Endothelial cell (in vitro differentiated cells): ENCODE data around the gene TREML1. TPM values are rescaled to one million over a fixed set of nuclear protein-coding genes. Genes with fewer than 3 reads are reported as not detected.
A peak's percentile ranks its signal among the peaks of the same experiment; 100 is the strongest.

Experiments used
- DNase-seq: peaks from one replicate; pipeline ENCODE4 v3.0.0; 2021; ENCODE audit warnings: low spot score
- H3K27ac Mint-ChIP-seq: one replicate; pipeline ENCODE4 v1.8.0; 2021; ENCODE audit warnings: mixed read lengths, inconsistent platforms; ENCODE audit not compliant: unreplicated experiment
- H3K27me3 Mint-ChIP-seq: one replicate; pipeline ENCODE4 v1.8.0; 2021; ENCODE audit warnings: mild to moderate bottlenecking, moderate library complexity, mixed read lengths, inconsistent platforms; ENCODE audit not compliant: unreplicated experiment
- H3K36me3 Mint-ChIP-seq: one replicate; pipeline ENCODE4 v1.8.0; 2021; ENCODE audit warnings: mild to moderate bottlenecking, low read depth, mixed read lengths, inconsistent platforms; ENCODE audit not compliant: unreplicated experiment
- H3K4me1 Mint-ChIP-seq: one replicate; pipeline ENCODE4 v1.8.0; 2021; ENCODE audit warnings: mild to moderate bottlenecking, mixed read lengths, inconsistent platforms; ENCODE audit not compliant: unreplicated experiment
- H3K4me3 Mint-ChIP-seq: one replicate; pipeline ENCODE4 v1.8.0; 2021; ENCODE audit warnings: mild to moderate bottlenecking, mixed read lengths, inconsistent platforms; ENCODE audit not compliant: unreplicated experiment
- H3K9me3 Mint-ChIP-seq: one replicate; pipeline ENCODE4 v1.8.0; 2021; ENCODE audit warnings: mixed read lengths, inconsistent platforms; ENCODE audit not compliant: unreplicated experiment
- total RNA-seq: library from RNA; stranded (reverse); fragmentation: NEBNext Ultra II Directional; extraction: Animal tissue kit (Norgen Biotek cat#: 25700); gene quantifications from one replicate; pipeline ENCODE4 v1.2.1, GENCODE V29; 2021; ENCODE audit not compliant: unreplicated experiment
- TF ChIP-seq, protein P1 (sequence below): fragments of 200-600 bp; sonication (generic); IDR thresholded peaks from one replicate; pipeline ENCODE4 v1.5.0; 2021; ENCODE audit warnings: antibody characterized with exemption; ENCODE audit not compliant: unreplicated experiment

TREML1 gene
- total RNA-seq, 1 donor from 2014 or later, result 2.3 TPM

- DNase-seq, result peak; percentile 22
- H3K4me3 Mint-ChIP-seq, result no peak overlapping the region
These were observed 31.9 kb upstream of the TREML1 start for GRCh38 chr6:41186031-41186562.

GRCh38 chr6:41184761-41185160, 30.6 kb upstream of the TREML1 start:
- no peak overlapping the region for H3K4me3 Mint-ChIP-seq
- no peaks in the 10 kb centered on the region for H3K36me3 Mint-ChIP-seq
- H3K4me1 Mint-ChIP-seq, result peaks cover 13% of the 10 kb centered on the region
- no peaks in the 10 kb centered on the region for H3K9me3 Mint-ChIP-seq
- TF ChIP-seq, protein P1, sequence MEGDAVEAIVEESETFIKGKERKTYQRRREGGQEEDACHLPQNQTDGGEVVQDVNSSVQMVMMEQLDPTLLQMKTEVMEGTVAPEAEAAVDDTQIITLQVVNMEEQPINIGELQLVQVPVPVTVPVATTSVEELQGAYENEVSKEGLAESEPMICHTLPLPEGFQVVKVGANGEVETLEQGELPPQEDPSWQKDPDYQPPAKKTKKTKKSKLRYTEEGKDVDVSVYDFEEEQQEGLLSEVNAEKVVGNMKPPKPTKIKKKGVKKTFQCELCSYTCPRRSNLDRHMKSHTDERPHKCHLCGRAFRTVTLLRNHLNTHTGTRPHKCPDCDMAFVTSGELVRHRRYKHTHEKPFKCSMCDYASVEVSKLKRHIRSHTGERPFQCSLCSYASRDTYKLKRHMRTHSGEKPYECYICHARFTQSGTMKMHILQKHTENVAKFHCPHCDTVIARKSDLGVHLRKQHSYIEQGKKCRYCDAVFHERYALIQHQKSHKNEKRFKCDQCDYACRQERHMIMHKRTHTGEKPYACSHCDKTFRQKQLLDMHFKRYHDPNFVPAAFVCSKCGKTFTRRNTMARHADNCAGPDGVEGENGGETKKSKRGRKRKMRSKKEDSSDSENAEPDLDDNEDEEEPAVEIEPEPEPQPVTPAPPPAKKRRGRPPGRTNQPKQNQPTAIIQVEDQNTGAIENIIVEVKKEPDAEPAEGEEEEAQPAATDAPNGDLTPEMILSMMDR, result no peak
- no peak overlapping the region for H3K27ac Mint-ChIP-seq
- DNase-seq, result no peak
- peaks cover under 1% of the 10 kb centered on the region for H3K27me3 Mint-ChIP-seq

More at GRCh38 chr6:41186031-41186562, 31.9 kb upstream of the TREML1 start:
- TF ChIP-seq, protein P1, result no peak
- Mint-ChIP-seq H3K36me3 (no peaks in the 10 kb centered on the region), H3K27ac (peak overlapping the region; percentile 58), H3K27me3 (no peaks in the 10 kb centered on the region), H3K4me1 (peaks cover 12% of the 10 kb centered on the region), H3K9me3 (no peaks in the 10 kb centered on the region)

DNA sequence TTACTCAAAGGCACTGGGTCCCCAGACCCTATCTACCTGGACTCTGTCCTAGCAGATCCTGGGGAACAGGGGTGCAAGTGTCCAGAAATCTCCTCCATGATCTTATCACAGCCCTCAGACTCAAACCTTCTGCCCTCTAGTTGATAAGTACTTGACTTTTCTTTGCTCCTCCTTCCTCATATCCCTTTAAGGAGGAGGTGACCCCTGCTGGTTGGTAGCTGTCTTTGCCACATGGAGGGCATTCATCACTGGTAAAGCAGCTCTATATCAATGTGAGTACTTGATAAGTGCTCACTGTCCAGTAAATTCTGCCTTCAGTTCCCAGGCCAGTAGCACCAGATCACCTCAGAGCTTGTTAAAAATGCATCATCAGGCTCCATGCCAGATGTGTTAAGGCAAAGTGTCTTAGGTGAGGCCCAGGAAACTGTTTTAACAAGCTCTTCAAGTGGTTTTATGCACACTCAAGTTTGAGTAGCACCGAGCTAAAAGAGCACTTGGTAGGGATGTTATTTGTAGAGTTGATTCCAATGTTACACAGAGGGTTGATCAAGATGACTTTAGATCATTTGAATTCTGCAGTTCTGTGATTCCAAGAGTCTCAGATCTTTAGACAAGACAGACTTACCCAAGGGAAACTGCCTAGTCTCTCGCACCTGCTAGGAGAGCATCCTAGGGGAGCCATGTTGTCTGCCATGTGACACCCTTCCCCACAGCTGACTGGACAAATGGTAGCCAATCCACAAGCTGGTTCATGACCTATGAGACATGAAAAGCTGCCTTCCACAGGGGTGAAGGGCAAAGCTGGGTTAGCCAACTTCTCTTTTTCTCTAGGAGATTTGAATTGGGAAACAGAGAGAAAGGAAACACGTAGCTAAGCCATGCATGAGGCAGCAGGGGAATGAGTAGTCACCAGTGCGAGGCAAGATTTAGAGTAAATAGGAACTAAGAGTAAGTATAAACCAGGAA, 28.2 kb upstream of the TREML1 start:
- Mint-ChIP-seq H3K4me3 (no peak overlapping the region), H3K4me1 (peaks cover 14% of the 10 kb centered on the region), H3K27ac (no peak overlapping the region), H3K36me3 (no peaks in the 10 kb centered on the region), H3K9me3 (no peaks in the 10 kb centered on the region), H3K27me3 (peaks cover 2% of the 10 kb centered on the region)
- DNase-seq, result peak; percentile 54
- TF ChIP-seq, protein P1, result peak; percentile 61

DNA sequence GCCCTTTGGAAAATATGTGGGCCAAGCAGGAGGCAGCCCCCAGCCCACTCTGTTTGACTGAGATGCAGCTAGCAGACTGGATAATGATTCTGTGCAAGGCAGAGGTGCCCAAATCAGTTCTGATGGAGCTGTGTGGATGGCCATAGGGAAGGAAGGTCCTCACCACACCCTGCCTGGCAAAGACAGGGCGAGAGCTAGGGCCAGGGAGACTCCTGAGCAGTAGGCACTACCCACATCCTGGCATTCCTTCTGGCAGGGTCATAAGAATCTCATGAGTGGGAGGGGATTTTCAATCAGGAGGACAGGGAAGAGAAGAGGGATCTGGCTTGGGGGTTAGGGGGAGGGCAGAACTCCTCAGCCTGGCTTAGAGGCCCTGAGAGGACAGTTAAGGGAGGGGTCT, 27.4 kb upstream of the TREML1 start:
- Mint-ChIP-seq H3K4me3 (no peak overlapping the region), H3K36me3 (no peaks in the 10 kb centered on the region), H3K4me1 (peaks cover 8% of the 10 kb centered on the region), H3K27me3 (peaks cover 2% of the 10 kb centered on the region), H3K27ac (no peak overlapping the region), H3K9me3 (no peaks in the 10 kb centered on the region)
- DNase-seq, result no peak
- TF ChIP-seq, protein P1, result no peak

DNA sequence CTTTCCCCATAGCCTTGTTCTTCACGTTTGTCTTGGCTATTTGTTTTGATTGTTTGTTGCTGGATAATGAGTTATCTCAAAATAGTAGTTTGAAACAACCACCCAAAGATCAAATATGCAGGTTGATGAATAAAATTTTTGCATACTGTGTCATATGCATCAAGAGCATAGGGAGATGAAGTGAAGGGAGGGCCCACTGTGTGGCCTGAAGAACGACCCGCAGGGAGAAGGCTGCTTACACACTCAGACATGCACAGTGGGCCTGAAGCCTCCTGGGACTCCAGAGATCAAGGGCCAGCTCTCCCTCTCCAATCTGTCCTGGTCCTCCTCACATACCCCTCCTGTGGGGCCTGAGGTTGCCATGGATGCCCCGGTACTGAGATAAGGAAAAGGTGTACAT, 25.0 kb upstream of the TREML1 start:
- H3K36me3 Mint-ChIP-seq, result no peaks in the 10 kb centered on the region
- H3K27me3 Mint-ChIP-seq, result peaks cover 2% of the 10 kb centered on the region
- peaks cover 2% of the 10 kb centered on the region for H3K4me1 Mint-ChIP-seq
- TF ChIP-seq, protein P1, result no peak
- no peak overlapping the region for H3K27ac Mint-ChIP-seq
- no peak for DNase-seq
- no peaks in the 10 kb centered on the region for H3K9me3 Mint-ChIP-seq
- no peak overlapping the region for H3K4me3 Mint-ChIP-seq
